ENCODE measurements around the gene REPS1.

REPS1 gene

DNA sequence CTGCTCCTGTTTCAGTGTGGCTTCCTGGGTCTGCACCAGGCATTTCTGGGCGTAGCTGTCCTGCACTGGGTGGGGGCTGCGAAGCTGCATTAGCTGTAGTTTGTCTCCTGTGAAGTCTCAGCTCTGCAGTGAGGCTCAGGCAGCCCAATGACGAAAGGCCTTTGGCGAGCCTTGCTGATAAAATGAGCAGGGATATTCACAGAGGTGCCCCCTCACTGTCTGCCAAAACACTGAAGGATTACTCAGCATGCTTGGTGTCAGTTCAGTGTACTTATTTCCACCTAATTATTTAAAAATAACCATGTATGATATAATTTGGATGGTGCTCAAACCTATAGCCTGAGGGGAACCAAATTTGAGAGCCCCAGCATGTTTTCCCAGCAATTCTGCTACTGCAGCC, 118.7 kb downstream of the REPS1 start:
- no peaks in the 10 kb centered on the region for H3K27me3 ChIP-seq (ENCODE audit: insufficient read depth, low read length)
- WGBS: 65% methylated on average over 4 of the region's 4 CpGs
- 0 out of 2 replicates have a peak, but pooled peaks cover 9% of the 10 kb centered on the region for H3K4me1 ChIP-seq (ENCODE audit: insufficient read depth, low read length)
- no peak overlapping the region for H3K9ac ChIP-seq (ENCODE audit: low read depth, low read length)
- no peak overlapping the region for H3K4me3 ChIP-seq (ENCODE audit: low read length)
- no peaks in the 10 kb centered on the region for H3K9me3 ChIP-seq (ENCODE audit: insufficient read depth, low read depth, low read length)
- no peaks in the 10 kb centered on the region for H3K36me3 ChIP-seq (ENCODE audit: insufficient read depth, low read length)
- no peak overlapping the region for H3K27ac ChIP-seq (ENCODE audit: low read depth, low read length)

GRCh38 chr6:138868181-138868580, 119.9 kb downstream of the REPS1 start:
- H3K36me3 ChIP-seq (ENCODE audit: insufficient read depth, low read length): no peaks in the 10 kb centered on the region
- no peak overlapping the region for H3K27ac ChIP-seq (ENCODE audit: low read depth, low read length)
- H3K9ac ChIP-seq (ENCODE audit: low read depth, low read length): no peak overlapping the region
- H3K27me3 ChIP-seq (ENCODE audit: insufficient read depth, low read length): no peaks in the 10 kb centered on the region
- H3K9me3 ChIP-seq (ENCODE audit: insufficient read depth, low read depth, low read length): no peaks in the 10 kb centered on the region
- no peak overlapping the region for H3K4me3 ChIP-seq (ENCODE audit: low read length)
- peaks cover 10% of the 10 kb centered on the region; the same call in 1 of the 2 replicates for H3K4me1 ChIP-seq (ENCODE audit: insufficient read depth, low read length)

DNA sequence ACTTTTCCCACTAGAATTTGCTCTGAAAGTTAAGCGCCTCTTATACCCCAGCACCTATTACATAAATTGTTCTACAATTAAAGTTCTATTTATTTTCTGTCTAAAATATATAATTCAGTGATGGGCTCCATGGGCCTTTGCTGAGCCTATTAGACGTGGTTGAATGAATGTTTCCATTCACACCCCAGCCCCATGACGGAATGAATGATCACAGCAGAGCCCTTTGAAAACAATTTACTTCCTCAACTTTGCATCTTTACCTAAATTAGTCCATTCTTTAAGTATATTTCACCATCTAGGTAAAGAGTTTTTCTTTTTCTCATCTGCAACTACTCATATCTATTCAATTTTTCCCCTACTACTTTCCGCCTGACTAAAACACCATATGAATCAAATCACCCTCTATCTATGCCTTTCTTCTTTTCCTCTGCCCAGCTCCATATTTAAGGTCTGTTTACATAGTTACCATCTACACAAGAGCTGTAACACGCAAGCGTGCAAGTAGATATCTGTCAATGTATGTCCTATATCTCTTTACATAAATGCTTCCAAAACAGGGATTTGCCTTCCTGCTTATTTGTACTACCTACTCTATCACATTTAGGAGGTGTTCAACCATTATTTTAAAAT, 122.5 kb downstream of the REPS1 start:
- peaks cover 12% of the 10 kb centered on the region; the same call in 1 of the 2 replicates for H3K4me1 ChIP-seq (ENCODE audit: insufficient read depth, low read length)
- no peak overlapping the region for H3K4me3 ChIP-seq (ENCODE audit: low read length)
- 88% methylated on average over 6 of the region's 6 CpGs for WGBS
- H3K36me3 ChIP-seq (ENCODE audit: insufficient read depth, low read length): no peaks in the 10 kb centered on the region
- no peak overlapping the region for H3K27ac ChIP-seq (ENCODE audit: low read depth, low read length)
- H3K9ac ChIP-seq (ENCODE audit: low read depth, low read length): no peak overlapping the region
- H3K27me3 ChIP-seq (ENCODE audit: insufficient read depth, low read length): no peaks in the 10 kb centered on the region
- H3K9me3 ChIP-seq (ENCODE audit: insufficient read depth, low read depth, low read length): no peaks in the 10 kb centered on the region

DNA sequence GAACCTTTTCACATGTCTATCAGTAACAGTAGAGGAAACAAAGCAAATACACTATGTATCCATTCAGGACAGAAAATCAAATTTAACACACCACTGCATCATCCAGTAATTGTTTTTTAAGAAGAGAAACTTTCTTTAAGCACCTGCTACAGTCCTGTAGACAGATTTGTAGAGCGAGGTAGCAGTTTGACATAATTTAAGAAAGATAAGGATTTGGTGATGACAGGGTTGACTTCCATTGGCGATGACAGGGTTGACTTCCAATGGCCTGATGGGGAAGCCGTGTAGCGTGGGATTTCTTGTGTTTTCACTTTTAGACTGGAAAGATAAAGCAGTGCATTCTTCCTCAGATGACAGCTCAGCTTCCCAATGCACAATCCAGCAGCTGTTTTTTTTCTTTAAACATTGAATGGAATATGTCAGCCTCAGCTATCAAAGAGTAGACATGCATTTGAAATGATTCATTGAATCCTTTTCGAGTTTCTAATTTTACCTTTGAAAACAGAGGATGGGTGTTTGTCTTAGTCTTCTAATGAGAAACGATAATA, 123.6 kb downstream of the REPS1 start:
- Histone ChIP-seq H3K36me3 (ENCODE audit: insufficient read depth, low read length) (no peaks in the 10 kb centered on the region), H3K4me3 (ENCODE audit: low read length) (no peak overlapping the region), H3K9me3 (ENCODE audit: insufficient read depth, low read depth, low read length) (no peaks in the 10 kb centered on the region), H3K4me1 (ENCODE audit: insufficient read depth, low read length) (peaks cover 7% of the 10 kb centered on the region; the same call in 1 of the 2 replicates), H3K27me3 (ENCODE audit: insufficient read depth, low read length) (no peaks in the 10 kb centered on the region), H3K27ac (ENCODE audit: low read depth, low read length) (no peak overlapping the region), H3K9ac (ENCODE audit: low read depth, low read length) (no peak overlapping the region)
- 90% methylated on average over 6 of the region's 6 CpGs for WGBS

- Histone ChIP-seq H3K27me3 (ENCODE audit: insufficient read depth, low read length) (no peaks in the 10 kb centered on the region), H3K9me3 (ENCODE audit: insufficient read depth, low read depth, low read length) (no peaks in the 10 kb centered on the region), H3K4me3 (ENCODE audit: low read length) (no peak overlapping the region), H3K4me1 (ENCODE audit: insufficient read depth, low read length) (peaks cover 4% of the 10 kb centered on the region; the same call in 1 of the 2 replicates), H3K27ac (ENCODE audit: low read depth, low read length) (no peak overlapping the region), H3K36me3 (ENCODE audit: insufficient read depth, low read length) (no peaks in the 10 kb centered on the region), H3K9ac (ENCODE audit: low read depth, low read length) (no peak overlapping the region)
- 90% methylated on average over 9 of the region's 9 CpGs for WGBS
Observed at GRCh38 chr6:138863321-138863720, 124.7 kb downstream of the REPS1 start.

DNA sequence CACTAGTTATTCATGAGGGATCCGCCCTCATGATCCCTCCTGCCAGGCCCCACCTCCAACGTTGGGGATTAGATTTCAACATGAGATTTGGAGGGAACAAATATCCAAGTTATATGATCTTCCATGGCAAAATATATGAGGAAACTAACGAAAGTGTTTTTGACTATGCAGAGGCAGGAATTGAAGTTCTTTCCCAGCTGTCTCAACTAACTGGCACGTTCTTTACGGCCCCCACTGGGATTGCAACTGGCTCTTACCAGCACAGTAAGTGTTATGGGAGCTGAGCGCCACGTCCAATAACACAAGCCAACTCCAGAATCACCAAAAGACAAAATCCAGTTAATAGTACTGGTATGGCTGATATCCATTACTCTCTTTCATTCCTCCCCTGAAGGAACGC, 125.6 kb downstream of the REPS1 start:
- 83% methylated on average over 8 of the region's 8 CpGs for WGBS
- H3K36me3 ChIP-seq (ENCODE audit: insufficient read depth, low read length): no peaks in the 10 kb centered on the region

DNA sequence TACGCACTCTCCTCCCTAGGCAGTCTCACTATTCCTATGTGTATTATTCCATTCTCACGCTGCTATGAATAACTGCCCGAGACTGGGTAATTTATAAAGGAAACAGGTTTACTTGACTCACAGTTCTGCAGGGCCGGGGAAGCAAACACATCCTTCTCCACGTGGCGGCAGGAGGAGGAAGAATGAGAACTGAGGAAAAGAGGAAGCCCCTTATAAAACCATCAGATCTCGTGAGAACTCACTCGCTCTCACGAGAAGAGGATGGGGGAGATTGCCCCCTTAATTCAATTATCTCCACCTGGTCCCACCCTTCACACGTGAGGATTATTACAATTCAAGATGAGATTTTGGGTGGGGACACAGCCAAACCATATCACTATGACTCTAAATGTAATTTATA, 130.3 kb downstream of the REPS1 start:
- WGBS: 90% methylated on average over 6 of the region's 10 CpGs

More for the DNA sequence above, 125.6 kb downstream of the REPS1 start:
- Histone ChIP-seq H3K4me3 (ENCODE audit: low read length) (no peak overlapping the region), H3K9ac (ENCODE audit: low read depth, low read length) (no peak overlapping the region), H3K27ac (ENCODE audit: low read depth, low read length) (no peak overlapping the region), H3K4me1 (ENCODE audit: insufficient read depth, low read length) (peaks cover 4% of the 10 kb centered on the region; the same call in 1 of the 2 replicates), H3K27me3 (ENCODE audit: insufficient read depth, low read length) (no peaks in the 10 kb centered on the region), H3K9me3 (ENCODE audit: insufficient read depth, low read depth, low read length) (no peaks in the 10 kb centered on the region)

GRCh38 chr6:138856654-138857053, 131.4 kb downstream of the REPS1 start:
- H3K4me3 ChIP-seq (ENCODE audit: low read length): no peak overlapping the region
- H3K27me3 ChIP-seq (ENCODE audit: insufficient read depth, low read length): no peaks in the 10 kb centered on the region
- no peaks in the 10 kb centered on the region for H3K36me3 ChIP-seq (ENCODE audit: insufficient read depth, low read length)
- WGBS: 93% methylated on average over 6 of the region's 6 CpGs
- H3K27ac ChIP-seq (ENCODE audit: low read depth, low read length): no peak overlapping the region
- H3K9me3 ChIP-seq (ENCODE audit: insufficient read depth, low read depth, low read length): no peaks in the 10 kb centered on the region
- no peaks in the 10 kb centered on the region for H3K4me1 ChIP-seq (ENCODE audit: insufficient read depth, low read length)
- H3K9ac ChIP-seq (ENCODE audit: low read depth, low read length): no peak overlapping the region

More for the DNA sequence above, 130.3 kb downstream of the REPS1 start:
- Histone ChIP-seq H3K27ac (ENCODE audit: low read depth, low read length) (no peak overlapping the region), H3K9me3 (ENCODE audit: insufficient read depth, low read depth, low read length) (no peaks in the 10 kb centered on the region), H3K36me3 (ENCODE audit: insufficient read depth, low read length) (no peaks in the 10 kb centered on the region), H3K4me3 (ENCODE audit: low read length) (no peak overlapping the region), H3K9ac (ENCODE audit: low read depth, low read length) (no peak overlapping the region), H3K27me3 (ENCODE audit: insufficient read depth, low read length) (no peaks in the 10 kb centered on the region), H3K4me1 (ENCODE audit: insufficient read depth, low read length) (no peaks in the 10 kb centered on the region)

Measured in HUES64 (cell line).